ENCODE results near the gene CROCC. TPM values are rescaled to one million over a fixed set of nuclear protein-coding genes. Genes with fewer than 3 reads are reported as not detected.
"Not testable (repeated sequence)": the region's sequence is repeated elsewhere in the genome, so short reads cannot be mapped to it uniquely, and the experiment has no call there.

CROCC gene
- total RNA-seq, 4 donors from 2014 or later: 10.2 to 73.5 (median 32.9) TPM

DNA sequence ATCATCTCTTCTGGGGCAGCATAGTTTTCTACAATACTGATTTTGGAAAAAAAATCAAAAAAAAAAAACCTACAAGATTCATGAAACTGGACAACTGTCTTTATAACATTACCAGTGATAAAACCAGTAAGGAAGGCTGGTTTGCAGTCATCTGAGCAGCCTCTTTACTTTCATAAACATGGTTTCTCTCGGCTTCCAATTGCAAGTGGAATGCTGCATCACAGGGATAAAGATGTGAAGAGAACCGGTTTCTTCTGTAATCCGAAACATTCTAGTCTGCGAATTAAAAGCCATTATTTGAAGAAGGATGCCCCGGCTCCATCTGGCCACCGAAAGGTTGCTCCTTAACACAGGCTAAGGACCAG lies 26.5 kb upstream of the CROCC start:
- DNase-seq; H3K27me3 ChIP-seq; H3K36me3 ChIP-seq; H3K9me3 ChIP-seq; H3K4me1 ChIP-seq; intact Hi-C loops (cut with DNase I; ENCODE audit: low total_unique reads): not testable (repeated sequence)
- Histone ChIP-seq H3K27ac (peak overlapping the region; percentile 93), H3K4me3 (peak overlapping the region; percentile 32 to 36)
- TF ChIP-seq POLR2A (IDR thresholded peaks at IDR 0.05): peak; percentile 16 to 24

- peak; percentile 56 to 97 for DNase-seq
- H3K9me3 ChIP-seq; intact Hi-C loops (cut with DNase I; ENCODE audit: low total_unique reads); H3K4me1 ChIP-seq; H3K27me3 ChIP-seq; H3K36me3 ChIP-seq: not testable (repeated sequence)
- Histone ChIP-seq H3K27ac (peak within 1 kb of the TSS; percentile 93), H3K4me3 (peak within 1 kb of the TSS; percentile 32 to 36)
- peak in 1 of 2 donors; percentile 90 for TF ChIP-seq POLR2A (IDR thresholded peaks at IDR 0.05)
Measured at GRCh38 chr1:16895598-16896315, 26.0 kb upstream of the CROCC start, which contains the start of gene RNU1-2. Gene RNU1-2 (plus strand): TSS chr1:16895980.

- DNase-seq: peak in 1 of 2 donors; percentile 50
- H3K27me3 ChIP-seq; H3K9me3 ChIP-seq; intact Hi-C loops (cut with DNase I; ENCODE audit: low total_unique reads); H3K4me1 ChIP-seq; H3K36me3 ChIP-seq: not testable (repeated sequence)
- Histone ChIP-seq H3K4me3 (peak overlapping the region; percentile 9 to 30), H3K27ac (peak overlapping the region; percentile 93)
Measured at GRCh38 chr1:16896316-16897055, 25.2 kb upstream of the CROCC start.

DNA sequence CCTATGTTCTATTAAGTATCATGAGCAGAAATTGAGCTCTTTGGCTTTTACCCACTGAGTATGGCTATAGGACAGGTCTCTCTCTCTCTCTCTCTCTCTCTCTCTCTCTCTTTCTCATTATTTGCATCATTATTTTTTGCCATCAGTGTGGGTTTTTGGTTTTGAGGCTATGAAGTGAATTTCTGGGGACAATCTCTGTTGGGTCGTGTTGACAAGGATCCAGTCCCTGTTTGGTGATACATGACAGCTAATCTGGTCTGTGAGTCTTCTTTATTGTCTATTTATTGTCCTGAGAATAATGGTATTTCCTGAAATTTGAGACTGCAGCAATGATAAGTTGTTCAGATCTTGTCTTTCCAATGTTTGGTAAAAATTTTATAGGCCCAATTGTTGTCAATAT lies 24.1 kb upstream of the CROCC start:
- H3K27me3 ChIP-seq; intact Hi-C loops (cut with DNase I; ENCODE audit: low total_unique reads); H3K9me3 ChIP-seq; H3K4me3 ChIP-seq; H3K4me1 ChIP-seq; H3K27ac ChIP-seq; DNase-seq; H3K36me3 ChIP-seq: not testable (repeated sequence)

DNA sequence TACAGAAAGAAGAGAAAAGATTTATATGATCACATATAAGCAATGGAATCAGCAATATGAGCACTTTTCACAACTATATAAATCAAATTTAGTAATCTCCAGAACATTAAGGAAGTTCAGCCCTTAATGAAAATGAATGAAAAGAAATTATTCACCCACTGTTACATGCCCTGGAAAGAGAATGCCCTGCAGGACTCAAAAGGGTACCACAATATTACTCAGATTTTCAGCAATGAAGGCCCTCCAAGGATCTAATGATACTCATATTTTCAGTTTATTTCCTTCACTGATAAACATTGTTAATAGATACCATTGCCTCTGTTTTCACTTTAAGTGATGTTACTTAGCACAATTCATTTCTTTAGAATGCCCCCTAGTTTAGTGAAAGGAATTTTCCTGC lies 23.4 kb upstream of the CROCC start:
- H3K9me3 ChIP-seq; H3K27ac ChIP-seq; intact Hi-C loops (cut with DNase I; ENCODE audit: low total_unique reads); H3K27me3 ChIP-seq; DNase-seq; H3K36me3 ChIP-seq; H3K4me1 ChIP-seq; H3K4me3 ChIP-seq: not testable (repeated sequence)

- H3K4me3 ChIP-seq; H3K27ac ChIP-seq; H3K27me3 ChIP-seq; intact Hi-C loops (cut with DNase I; ENCODE audit: low total_unique reads); H3K4me1 ChIP-seq; H3K9me3 ChIP-seq; H3K36me3 ChIP-seq; DNase-seq: not testable (repeated sequence)
Measured at GRCh38 chr1:16899020-16899419, 22.7 kb upstream of the CROCC start.

GRCh38 chr1:16900751-16901150 lies 21.0 kb upstream of the CROCC start:
- Histone ChIP-seq H3K4me1 (peaks cover 0 to 3% of the 10 kb centered on the region in 2 donors), H3K36me3 (no peaks in the 10 kb centered on the region), H3K4me3 (no peak overlapping the region), H3K27ac (no peak overlapping the region), H3K27me3 (no peaks in the 10 kb centered on the region), H3K9me3 (no peaks in the 10 kb centered on the region)
- no peak for TF ChIP-seq POLR2A (IDR thresholded peaks at IDR 0.05)
- TF ChIP-seq, protein P1, sequence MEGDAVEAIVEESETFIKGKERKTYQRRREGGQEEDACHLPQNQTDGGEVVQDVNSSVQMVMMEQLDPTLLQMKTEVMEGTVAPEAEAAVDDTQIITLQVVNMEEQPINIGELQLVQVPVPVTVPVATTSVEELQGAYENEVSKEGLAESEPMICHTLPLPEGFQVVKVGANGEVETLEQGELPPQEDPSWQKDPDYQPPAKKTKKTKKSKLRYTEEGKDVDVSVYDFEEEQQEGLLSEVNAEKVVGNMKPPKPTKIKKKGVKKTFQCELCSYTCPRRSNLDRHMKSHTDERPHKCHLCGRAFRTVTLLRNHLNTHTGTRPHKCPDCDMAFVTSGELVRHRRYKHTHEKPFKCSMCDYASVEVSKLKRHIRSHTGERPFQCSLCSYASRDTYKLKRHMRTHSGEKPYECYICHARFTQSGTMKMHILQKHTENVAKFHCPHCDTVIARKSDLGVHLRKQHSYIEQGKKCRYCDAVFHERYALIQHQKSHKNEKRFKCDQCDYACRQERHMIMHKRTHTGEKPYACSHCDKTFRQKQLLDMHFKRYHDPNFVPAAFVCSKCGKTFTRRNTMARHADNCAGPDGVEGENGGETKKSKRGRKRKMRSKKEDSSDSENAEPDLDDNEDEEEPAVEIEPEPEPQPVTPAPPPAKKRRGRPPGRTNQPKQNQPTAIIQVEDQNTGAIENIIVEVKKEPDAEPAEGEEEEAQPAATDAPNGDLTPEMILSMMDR (IDR thresholded peaks at IDR 0.05): no peak
- no peak for DNase-seq
- intact Hi-C loops (cut with DNase I; ENCODE audit: low total_unique reads): no loop called here

DNA sequence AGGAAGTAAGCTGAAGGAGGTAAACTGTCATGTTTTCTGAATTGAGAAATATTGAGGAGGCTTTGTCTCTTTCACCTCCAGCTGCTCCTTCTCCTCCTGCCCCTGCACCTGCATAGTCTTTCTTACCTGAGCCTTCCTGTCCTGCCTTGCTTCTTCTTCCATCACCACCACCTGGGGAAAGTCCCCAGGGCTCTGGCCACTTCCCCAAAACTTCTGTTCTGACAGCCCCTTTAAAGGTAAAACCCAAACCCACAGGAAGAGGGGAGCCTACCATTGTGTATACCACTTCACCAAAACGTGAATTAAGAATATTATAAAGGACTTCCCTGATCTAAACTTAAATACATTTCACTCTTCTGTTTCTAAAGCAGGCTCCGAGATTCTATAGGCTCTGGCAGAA lies 20.4 kb upstream of the CROCC start:
- H3K4me3 ChIP-seq; H3K9me3 ChIP-seq; intact Hi-C loops (cut with DNase I; ENCODE audit: low total_unique reads); H3K4me1 ChIP-seq; H3K27ac ChIP-seq; DNase-seq; H3K36me3 ChIP-seq; H3K27me3 ChIP-seq: not testable (repeated sequence)

Measured in uterus (tissue), 4 donors.